Effector memory CD8-positive, alpha-beta T cell (primary cell): Measurements from ENCODE around the gene SEMA6C.
"Not testable (repeated sequence)": the region's sequence is repeated elsewhere in the genome, so short reads cannot be mapped to it uniquely, and the experiment has no call there.

Experiments used
- ATAC-seq: fragments of 150-1000 bp; cut with Tn5 transposase; replicated peaks from 2 replicates; pipeline ENCODE4 v1.10.0; 2021; ENCODE audit warnings: mild to moderate bottlenecking, moderate library complexity
- DNase-seq, 3 experiments: peaks; one replicate each; pipeline ENCODE4 v3.0.0; 2021
- H3K27ac Mint-ChIP-seq, 2 donors: one replicate each; pipeline ENCODE4 v1.8.0; 2022; ENCODE audit warnings: mild to moderate bottlenecking in 2 of 2, mixed read lengths in 2 of 2, moderate library complexity in 2 of 2
- H3K27me3 Mint-ChIP-seq, 2 donors: one replicate each; pipeline ENCODE4 v1.8.0; 2022; ENCODE audit warnings: mixed read lengths in 2 of 2
- H3K36me3 Mint-ChIP-seq: one replicate; pipeline ENCODE4 v1.8.0; 2022; ENCODE audit warnings: mild to moderate bottlenecking, moderate library complexity, mixed read lengths; ENCODE audit not compliant: insufficient read depth
- H3K4me1 Mint-ChIP-seq, 2 donors: one replicate each; pipeline ENCODE4 v1.8.0; 2022; ENCODE audit warnings: low read depth in 2 of 2, mixed read lengths in 2 of 2
- H3K4me3 Mint-ChIP-seq, 2 donors: one replicate each; pipeline ENCODE4 v1.8.0; 2022; ENCODE audit warnings: mild to moderate bottlenecking in 2 of 2, mixed read lengths in 2 of 2, moderate library complexity in 2 of 2
- H3K9me3 Mint-ChIP-seq, 2 donors: one replicate each; pipeline ENCODE4 v1.8.0; 2022; ENCODE audit warnings: mixed read lengths in 2 of 2

Gene SEMA6C

DNA sequence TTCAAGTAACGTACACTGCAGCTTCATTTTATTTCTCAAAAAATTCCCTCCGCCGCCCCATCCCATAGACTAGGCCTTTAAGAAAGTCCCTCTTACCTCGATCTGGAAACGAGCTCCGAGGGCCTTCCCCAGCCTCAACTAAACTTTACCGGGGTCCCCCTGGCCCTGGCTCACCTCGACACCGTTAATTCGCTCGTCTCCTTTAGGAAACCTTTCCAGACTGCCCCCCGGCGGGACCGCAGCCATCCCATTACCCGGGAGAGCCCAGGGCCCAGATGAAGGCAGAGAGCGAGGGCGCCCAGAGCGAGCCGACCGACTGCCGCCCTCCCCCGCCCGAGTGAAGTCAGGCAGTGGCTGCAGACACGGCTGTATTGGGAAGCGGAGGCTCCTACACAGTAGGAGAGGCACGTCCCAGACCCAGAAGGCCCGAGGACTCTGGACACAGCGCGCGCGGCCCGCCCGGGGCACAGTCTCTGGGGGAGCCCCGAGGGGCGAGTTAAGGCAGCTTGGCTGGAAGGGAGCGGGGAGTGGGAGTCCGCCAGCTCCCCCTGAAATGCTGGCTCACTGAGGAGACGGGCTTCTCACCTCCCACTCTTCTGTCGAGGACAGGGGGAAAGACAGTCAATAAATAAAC lies 14.6 kb downstream of the SEMA6C start:
- Mint-ChIP-seq H3K9me3 (no peaks in the 10 kb centered on the region), H3K27me3 (peaks cover 0 to 16% of the 10 kb centered on the region in 2 donors), H3K36me3 (peaks cover 8% of the 10 kb centered on the region), H3K4me1 (peaks cover 1 to 3% of the 10 kb centered on the region in 2 donors), H3K4me3 (peak overlapping the region; percentile 45 to 70), H3K27ac (no peak overlapping the region)
- ATAC-seq (no peak), DNase-seq (no peak)

DNA sequence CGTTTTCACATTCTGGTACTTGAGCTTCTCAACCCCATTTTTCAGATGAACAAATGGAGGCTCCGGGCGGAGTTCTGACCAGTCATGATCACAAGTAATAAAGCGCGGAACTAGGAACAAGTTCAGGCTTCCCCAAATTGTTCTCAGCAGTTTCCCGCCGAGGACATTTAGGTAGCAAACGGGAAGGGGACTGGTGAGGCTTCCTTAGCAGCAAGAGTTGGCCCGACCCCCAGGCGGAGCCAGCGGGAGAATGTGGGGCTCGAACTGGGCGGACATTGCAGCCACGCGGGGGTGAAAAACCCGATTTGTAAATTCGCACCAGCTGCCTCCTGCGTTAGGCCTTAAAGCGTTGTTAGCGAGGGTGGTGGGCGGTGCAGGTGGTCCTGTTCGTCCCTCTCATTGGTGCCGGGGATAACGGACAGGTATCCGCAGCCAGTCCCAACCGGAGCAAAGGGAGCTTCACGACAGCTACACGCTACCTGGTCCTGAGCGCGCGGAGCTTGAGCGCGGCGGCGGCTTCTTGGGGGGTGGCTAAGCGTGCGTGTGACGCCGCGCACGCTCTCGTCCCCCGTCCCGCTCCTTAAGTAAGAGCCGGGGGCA lies 15.3 kb downstream of the SEMA6C start:
- DNase-seq = peak; percentile 23 to 45 (median 39)
- H3K36me3 Mint-ChIP-seq = peaks cover 8% of the 10 kb centered on the region
- H3K4me3 Mint-ChIP-seq = peak overlapping the region; percentile 45 to 70
- ATAC-seq = peak; percentile 98
- H3K27ac Mint-ChIP-seq = no peak overlapping the region
- no peaks in the 10 kb centered on the region for H3K9me3 Mint-ChIP-seq
- H3K27me3 Mint-ChIP-seq = peaks cover 0 to 16% of the 10 kb centered on the region in 2 donors
- peaks cover 0 to 1% of the 10 kb centered on the region in 2 donors for H3K4me1 Mint-ChIP-seq

DNA sequence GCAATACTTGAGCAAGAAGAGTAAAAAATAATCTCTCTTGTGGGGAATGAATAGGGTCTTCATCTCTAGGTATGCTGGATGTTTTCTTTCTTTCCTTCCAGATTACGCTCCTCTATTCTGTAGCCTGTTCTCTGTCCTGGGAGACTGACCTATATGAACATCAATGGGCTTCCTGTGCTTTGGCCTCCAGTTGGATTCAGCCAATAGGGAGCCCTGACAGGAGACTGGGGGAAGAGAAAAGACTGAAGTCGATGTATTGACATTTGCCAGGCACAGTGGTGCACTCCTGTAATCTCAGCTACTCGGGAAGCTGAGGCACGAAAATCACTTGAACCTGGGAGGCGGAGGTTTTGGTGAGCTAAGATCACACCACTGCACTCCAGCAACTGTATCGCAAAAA lies 17.6 kb downstream of the SEMA6C start:
- no peak overlapping the region for H3K27ac Mint-ChIP-seq
- H3K36me3 Mint-ChIP-seq = peaks cover 16% of the 10 kb centered on the region
- DNase-seq = no peak
- no peak overlapping the region for H3K4me3 Mint-ChIP-seq
- peaks cover 0 to 8% of the 10 kb centered on the region in 2 donors for H3K4me1 Mint-ChIP-seq
- peaks cover 0 to 16% of the 10 kb centered on the region in 2 donors for H3K27me3 Mint-ChIP-seq
- H3K9me3 Mint-ChIP-seq = no peaks in the 10 kb centered on the region
- no peak for ATAC-seq

DNA sequence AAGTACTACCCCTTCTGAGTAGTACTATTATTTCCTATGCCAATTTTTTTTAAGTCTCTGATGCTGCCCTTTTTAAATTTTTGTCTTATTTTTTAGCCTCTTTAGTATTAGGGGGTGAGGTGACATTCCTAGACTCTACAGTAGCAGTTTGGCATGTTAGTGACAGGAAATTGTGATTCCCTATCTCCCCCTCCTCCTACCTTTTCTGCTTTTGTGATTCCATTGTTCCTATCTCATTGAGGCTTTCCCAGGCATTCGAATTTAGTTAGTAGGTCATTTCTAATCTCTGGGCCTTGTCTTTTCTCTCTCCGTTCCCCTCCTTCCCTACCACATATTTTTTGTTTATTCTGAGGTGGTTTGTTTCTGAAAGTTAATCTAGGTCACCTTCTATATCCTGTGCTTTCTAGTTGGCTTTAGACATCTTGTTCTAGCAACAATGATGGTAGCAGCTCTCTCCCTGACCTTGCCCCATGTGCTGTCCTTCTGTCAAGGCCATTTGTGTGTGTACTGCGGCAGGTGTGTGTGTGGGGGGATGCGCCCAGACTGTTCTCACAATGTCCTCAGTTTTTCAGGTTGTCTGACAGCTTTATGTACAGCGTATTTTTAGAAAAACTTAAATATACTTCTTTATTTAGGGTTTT lies 21.5 kb downstream of the SEMA6C start:
- DNase-seq (no peak), ATAC-seq (peak; percentile 59)
- Mint-ChIP-seq H3K4me1 (peaks cover 0 to 7% of the 10 kb centered on the region in 2 donors), H3K36me3 (peaks cover 39% of the 10 kb centered on the region), H3K27ac (peak overlapping the region in 1 of 2 donors; percentile 66), H3K27me3 (no peaks in the 10 kb centered on the region), H3K4me3 (peak overlapping the region in 1 of 2 donors; percentile 2), H3K9me3 (no peaks in the 10 kb centered on the region)

DNA sequence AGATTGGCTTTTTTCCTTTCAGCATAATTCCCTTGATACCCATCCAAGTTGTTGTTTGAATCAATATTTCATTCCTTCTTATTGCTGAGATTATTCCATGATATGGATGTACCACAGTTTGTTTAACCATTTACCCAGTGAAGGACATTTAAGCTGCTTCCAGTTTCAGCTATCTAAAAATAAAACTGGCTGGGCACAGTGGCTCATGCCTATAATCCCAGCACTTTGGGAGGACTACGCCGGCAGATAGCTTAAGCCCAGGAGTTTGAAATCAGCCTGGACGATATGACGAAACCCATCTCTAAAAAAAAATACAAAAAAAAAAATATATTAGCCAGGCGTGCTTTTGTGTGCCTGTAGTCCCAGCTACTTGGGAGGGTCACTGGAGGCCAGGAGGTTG lies 32.6 kb downstream of the SEMA6C start:
- DNase-seq (no peak), ATAC-seq (no peak)
- no peak overlapping the region for H3K27ac Mint-ChIP-seq
- no peak overlapping the region for H3K4me3 Mint-ChIP-seq
- H3K36me3 Mint-ChIP-seq = peaks cover 27% of the 10 kb centered on the region
- no peaks in the 10 kb centered on the region for H3K27me3 Mint-ChIP-seq
- no peaks in the 10 kb centered on the region for H3K9me3 Mint-ChIP-seq
- no peaks in the 10 kb centered on the region for H3K4me1 Mint-ChIP-seq

DNA sequence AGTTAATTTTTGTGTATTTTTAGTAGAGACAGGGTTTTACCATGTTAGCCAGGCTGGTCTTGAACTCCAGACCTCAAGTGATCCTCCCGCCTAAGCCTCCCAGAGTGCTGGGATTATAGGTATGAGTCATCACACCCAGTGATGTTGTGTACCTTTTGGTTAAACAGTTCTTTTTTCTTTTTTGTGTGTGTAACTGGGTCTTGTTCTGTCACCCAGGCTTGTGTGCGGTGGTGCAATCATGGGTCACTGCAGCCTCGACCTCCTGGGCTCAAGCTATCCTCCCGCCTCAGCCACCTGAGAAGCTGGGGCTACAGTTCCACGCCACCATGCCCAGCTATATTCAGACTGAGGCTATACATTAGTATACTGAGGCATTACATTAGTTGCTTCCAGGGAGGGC lies 38.1 kb downstream of the SEMA6C start:
- ATAC-seq (no peak), DNase-seq (no peak)
- peaks cover 0 to 3% of the 10 kb centered on the region in 2 donors for H3K4me1 Mint-ChIP-seq
- no peaks in the 10 kb centered on the region for H3K9me3 Mint-ChIP-seq
- peaks cover 38% of the 10 kb centered on the region for H3K36me3 Mint-ChIP-seq
- H3K4me3 Mint-ChIP-seq = no peak overlapping the region
- no peak overlapping the region for H3K27ac Mint-ChIP-seq
- no peaks in the 10 kb centered on the region for H3K27me3 Mint-ChIP-seq

DNA sequence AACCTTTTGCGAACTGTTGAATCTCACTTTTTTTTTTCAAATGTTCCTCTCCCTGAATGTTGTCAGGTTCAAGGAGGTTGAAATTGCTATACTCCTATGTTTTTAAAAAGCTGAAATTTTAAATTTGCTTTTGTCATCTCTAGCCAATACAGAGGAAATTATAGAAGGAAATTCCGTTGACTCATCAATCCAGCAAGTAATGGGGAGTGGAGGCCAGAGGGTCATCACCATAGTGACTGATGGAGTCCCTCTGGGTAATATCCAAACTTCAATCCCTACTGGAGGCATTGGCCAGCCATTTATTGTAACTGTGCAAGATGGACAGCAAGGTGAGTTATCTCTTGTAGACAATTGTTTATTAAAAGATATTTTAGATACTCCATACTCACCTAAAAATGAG lies 39.5 kb downstream of the SEMA6C start:
- H3K27ac Mint-ChIP-seq = no peak overlapping the region
- ATAC-seq (no peak), DNase-seq (no peak)
- peaks cover 38% of the 10 kb centered on the region for H3K36me3 Mint-ChIP-seq
- no peaks in the 10 kb centered on the region for H3K9me3 Mint-ChIP-seq
- H3K4me1 Mint-ChIP-seq = peaks cover 0 to 3% of the 10 kb centered on the region in 2 donors
- H3K4me3 Mint-ChIP-seq = no peak overlapping the region
- no peaks in the 10 kb centered on the region for H3K27me3 Mint-ChIP-seq

DNA sequence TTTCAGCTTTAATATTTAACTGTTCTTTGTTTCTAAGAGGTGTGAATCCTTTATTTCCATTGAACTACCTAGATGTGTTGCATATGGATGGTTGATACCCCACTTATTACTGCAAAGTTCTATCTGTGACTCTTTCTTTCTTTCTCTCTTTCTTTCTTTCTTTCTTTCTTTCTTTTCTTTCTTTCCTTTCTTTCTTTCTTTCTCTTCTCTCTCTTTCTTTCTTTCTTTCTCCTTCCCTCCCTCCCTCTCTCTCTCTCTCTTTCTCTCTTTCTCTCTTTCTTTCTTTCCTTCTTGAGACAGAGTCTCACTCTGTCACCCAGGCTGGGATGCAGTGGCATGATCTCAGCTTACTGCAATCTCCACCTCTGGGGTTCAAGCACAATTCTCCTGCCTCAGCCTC lies 41.8 kb downstream of the SEMA6C start:
- Mint-ChIP-seq H3K27ac (peak overlapping the region in 1 of 2 donors; percentile 77), H3K9me3 (no peaks in the 10 kb centered on the region), H3K36me3 (peaks cover 30% of the 10 kb centered on the region), H3K27me3 (no peaks in the 10 kb centered on the region), H3K4me1 (peaks cover 0 to 3% of the 10 kb centered on the region in 2 donors), H3K4me3 (no peak overlapping the region)
- DNase-seq = no peak
- no peak for ATAC-seq

DNA sequence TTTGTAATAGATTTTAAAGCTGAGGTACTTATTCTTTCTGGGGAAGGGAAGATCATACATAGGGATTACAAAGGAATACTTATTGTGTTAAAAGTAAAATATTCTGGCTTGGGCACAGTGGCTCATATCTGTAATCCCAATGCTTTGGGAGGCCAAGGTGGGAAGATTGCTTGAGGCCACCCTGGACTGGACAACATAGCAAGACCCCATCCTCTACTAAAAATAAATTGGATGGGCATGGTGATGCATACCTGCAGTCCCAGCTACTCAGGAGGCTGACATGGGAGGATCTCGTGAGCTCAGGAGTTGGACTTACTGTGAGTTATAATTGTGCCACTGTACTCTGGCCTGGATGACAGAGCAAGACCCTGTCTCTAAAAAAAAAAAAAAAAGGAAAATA lies 48.3 kb downstream of the SEMA6C start:
- Mint-ChIP-seq H3K27ac (no peak overlapping the region), H3K4me1 (no peaks in the 10 kb centered on the region), H3K4me3 (no peak overlapping the region), H3K27me3 (no peaks in the 10 kb centered on the region), H3K36me3 (peaks cover 19% of the 10 kb centered on the region), H3K9me3 (no peaks in the 10 kb centered on the region)
- ATAC-seq (no peak), DNase-seq (no peak)

DNA sequence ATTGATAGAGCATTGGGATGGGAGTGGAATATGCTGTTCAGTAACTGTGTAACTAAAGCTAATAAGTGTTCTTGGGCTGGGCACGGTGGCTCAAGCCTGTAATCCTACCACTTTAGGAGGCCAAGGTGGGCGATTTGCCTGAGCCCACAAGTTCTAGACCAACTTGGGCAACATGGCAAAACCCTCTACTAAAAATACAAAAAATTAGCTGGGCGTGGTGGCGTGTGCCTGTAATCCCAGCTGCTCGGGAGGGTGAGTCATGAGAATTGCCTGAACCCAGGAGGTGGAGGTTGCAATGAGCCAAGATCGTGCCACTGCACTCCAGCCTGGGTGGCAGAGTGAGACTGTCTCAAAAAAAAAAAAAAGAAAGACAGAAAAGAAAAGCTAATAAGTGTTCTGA lies 49.0 kb downstream of the SEMA6C start:
- not testable (repeated sequence) for DNase-seq, H3K4me3 Mint-ChIP-seq, H3K4me1 Mint-ChIP-seq, H3K27me3 Mint-ChIP-seq, ATAC-seq, H3K9me3 Mint-ChIP-seq
- Mint-ChIP-seq H3K27ac (peak overlapping the region in 1 of 2 donors; percentile 60), H3K36me3 (peaks cover 19% of the 10 kb centered on the region)

DNA sequence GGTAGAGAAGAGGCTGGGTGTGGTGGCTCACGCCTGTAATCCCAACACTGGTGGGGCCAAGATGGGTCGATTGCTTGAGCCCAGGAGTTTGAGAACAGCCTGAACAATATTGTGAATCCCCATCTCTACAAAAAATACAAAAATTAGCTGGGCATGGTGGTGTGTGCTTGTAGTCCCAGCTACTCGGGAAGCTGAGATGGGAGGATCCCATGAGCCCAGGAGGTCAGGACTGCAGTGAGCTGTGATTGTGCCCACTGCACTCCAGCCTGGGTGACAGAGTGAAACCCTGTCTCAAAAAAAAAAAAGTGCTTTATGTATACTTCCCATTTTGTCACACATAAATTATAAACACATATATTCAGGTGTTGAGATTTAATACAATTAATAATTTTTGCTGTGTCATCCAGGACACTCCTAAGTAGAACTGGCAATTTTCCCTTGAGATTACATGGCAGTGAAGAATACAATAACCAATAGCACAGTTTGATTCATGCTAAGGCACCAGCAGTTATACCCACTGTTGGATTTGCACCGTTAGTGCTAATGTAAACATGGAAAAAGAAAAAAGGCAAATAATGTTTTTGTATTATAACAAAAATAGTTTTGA lies 60.4 kb downstream of the SEMA6C start:
- no peak overlapping the region for H3K27ac Mint-ChIP-seq
- no peaks in the 10 kb centered on the region for H3K9me3 Mint-ChIP-seq
- H3K4me3 Mint-ChIP-seq = no peak overlapping the region
- ATAC-seq = no peak
- H3K4me1 Mint-ChIP-seq = no peaks in the 10 kb centered on the region
- H3K36me3 Mint-ChIP-seq = peaks cover 14% of the 10 kb centered on the region
- no peak for DNase-seq
- H3K27me3 Mint-ChIP-seq = no peaks in the 10 kb centered on the region
